Parathyroid adenoma (tissue), 2 donors: ENCODE data around the gene ZNF277.

Experiments used
- H2AFZ ChIP-seq: fragments of 300-600 bp; sonication (generic); one replicate; pipeline ENCODE4 v1.7.0; 2017; ENCODE audit warnings: antibody characterized with exemption, mild to moderate bottlenecking
- H3K27ac ChIP-seq: fragments of 300-600 bp; sonication (generic); one replicate; pipeline ENCODE4 v1.7.0; 2017
- H3K27me3 ChIP-seq: fragments of 300-600 bp; sonication (generic); one replicate; pipeline ENCODE4 v1.7.0; 2017; ENCODE audit warnings: low read length; ENCODE audit not compliant: control insufficient read depth, insufficient read depth
- H3K36me3 ChIP-seq: fragments of 300-600 bp; sonication (generic); one replicate; pipeline ENCODE4 v1.7.0; 2017; ENCODE audit warnings: low read length; ENCODE audit not compliant: control insufficient read depth, insufficient read depth
- H3K4me1 ChIP-seq: fragments of 300-600 bp; sonication (generic); one replicate; pipeline ENCODE4 v1.7.0; 2017; ENCODE audit warnings: control low read depth
- H3K4me2 ChIP-seq: fragments of 300-600 bp; sonication (generic); one replicate; pipeline ENCODE4 v1.7.0; 2017; ENCODE audit warnings: low read length
- H3K4me3 ChIP-seq: fragments of 300-600 bp; sonication (generic); one replicate; pipeline ENCODE4 v1.7.0; 2017; ENCODE audit warnings: low read depth, low read length
- H3K79me2 ChIP-seq: fragments of 300-600 bp; sonication (generic); one replicate; pipeline ENCODE4 v1.7.0; 2017; ENCODE audit warnings: control low read depth
- H3K9ac ChIP-seq: fragments of 300-600 bp; sonication (generic); one replicate; pipeline ENCODE4 v1.7.0; 2017; ENCODE audit warnings: mild to moderate bottlenecking
- H3K9me3 ChIP-seq: fragments of 300-600 bp; sonication (generic); one replicate; pipeline ENCODE4 v1.7.0; 2017; ENCODE audit warnings: low read length; ENCODE audit not compliant: control insufficient read depth
- CTCF ChIP-seq: fragments of 300-600 bp; sonication (generic); IDR thresholded peaks from one replicate; pipeline ENCODE4 v1.7.0; 2017; ENCODE audit warnings: antibody characterized with exemption, mild to moderate bottlenecking
- donor health status: primary hyperparathyroidism.

ZNF277 gene

GRCh38 chr7:112260911-112261310, 54.4 kb downstream of the ZNF277 start:
- H3K27me3 ChIP-seq, result no peaks in the 10 kb centered on the region
- no peaks in the 10 kb centered on the region for H3K79me2 ChIP-seq
- TF ChIP-seq CTCF, result no peak
- H3K4me3 ChIP-seq, result no peak overlapping the region
- H3K27ac ChIP-seq, result no peak overlapping the region
- no peaks in the 10 kb centered on the region for H3K36me3 ChIP-seq
- H3K4me1 ChIP-seq, result no peaks in the 10 kb centered on the region
- no peak overlapping the region for H2AFZ ChIP-seq
- no peak overlapping the region for H3K9ac ChIP-seq
- H3K4me2 ChIP-seq, result no peak overlapping the region
- H3K9me3 ChIP-seq, result no peaks in the 10 kb centered on the region

- no peak for TF ChIP-seq CTCF
- no peak overlapping the region for H3K9ac ChIP-seq
- H3K36me3 ChIP-seq, result no peaks in the 10 kb centered on the region
- no peak overlapping the region for H3K4me3 ChIP-seq
- no peak overlapping the region for H3K27ac ChIP-seq
- no peak overlapping the region for H3K4me2 ChIP-seq
- H3K79me2 ChIP-seq, result no peaks in the 10 kb centered on the region
- H2AFZ ChIP-seq, result no peak overlapping the region
- H3K4me1 ChIP-seq, result no peaks in the 10 kb centered on the region
- no peaks in the 10 kb centered on the region for H3K9me3 ChIP-seq
- no peaks in the 10 kb centered on the region for H3K27me3 ChIP-seq
Observed at GRCh38 chr7:112262036-112262435, 55.5 kb downstream of the ZNF277 start.

GRCh38 chr7:112262855-112263487, 56.5 kb downstream of the ZNF277 start:
- Histone ChIP-seq H3K9me3 (no peaks in the 10 kb centered on the region), H3K4me3 (no peak overlapping the region), H2AFZ (no peak overlapping the region), H3K36me3 (no peaks in the 10 kb centered on the region), H3K4me2 (no peak overlapping the region), H3K9ac (no peak overlapping the region), H3K4me1 (no peaks in the 10 kb centered on the region), H3K27ac (no peak overlapping the region), H3K79me2 (no peaks in the 10 kb centered on the region), H3K27me3 (no peaks in the 10 kb centered on the region)
- no peak for TF ChIP-seq CTCF

- no peak for TF ChIP-seq CTCF
- Histone ChIP-seq H3K4me1 (no peaks in the 10 kb centered on the region), H2AFZ (no peak overlapping the region), H3K79me2 (no peaks in the 10 kb centered on the region), H3K9ac (no peak overlapping the region), H3K27ac (no peak overlapping the region), H3K4me2 (no peak overlapping the region), H3K9me3 (no peaks in the 10 kb centered on the region), H3K36me3 (no peaks in the 10 kb centered on the region), H3K27me3 (no peaks in the 10 kb centered on the region), H3K4me3 (no peak overlapping the region)
Observed at GRCh38 chr7:112263519-112263918, 57.0 kb downstream of the ZNF277 start.

GRCh38 chr7:112266141-112266540, 59.6 kb downstream of the ZNF277 start:
- no peak for TF ChIP-seq CTCF
- H3K79me2 ChIP-seq, result no peaks in the 10 kb centered on the region
- H3K27me3 ChIP-seq, result no peaks in the 10 kb centered on the region
- no peaks in the 10 kb centered on the region for H3K4me1 ChIP-seq
- no peak overlapping the region for H3K4me2 ChIP-seq
- no peak overlapping the region for H3K4me3 ChIP-seq
- no peaks in the 10 kb centered on the region for H3K36me3 ChIP-seq
- H3K27ac ChIP-seq, result no peak overlapping the region
- H2AFZ ChIP-seq, result no peak overlapping the region
- H3K9me3 ChIP-seq, result no peaks in the 10 kb centered on the region
- H3K9ac ChIP-seq, result no peak overlapping the region
